Measurements from ENCODE around the gene SEPSECS. TPM values are rescaled to one million over a fixed set of nuclear protein-coding genes. Genes with fewer than 3 reads are reported as not detected.

SEPSECS gene
- total and polyA plus RNA-seq, 2 of the 13 experiments (the other 11 are each of a cell fraction or from before 2014, with no cell fraction given): 9.4 to 14.3 TPM

DNA sequence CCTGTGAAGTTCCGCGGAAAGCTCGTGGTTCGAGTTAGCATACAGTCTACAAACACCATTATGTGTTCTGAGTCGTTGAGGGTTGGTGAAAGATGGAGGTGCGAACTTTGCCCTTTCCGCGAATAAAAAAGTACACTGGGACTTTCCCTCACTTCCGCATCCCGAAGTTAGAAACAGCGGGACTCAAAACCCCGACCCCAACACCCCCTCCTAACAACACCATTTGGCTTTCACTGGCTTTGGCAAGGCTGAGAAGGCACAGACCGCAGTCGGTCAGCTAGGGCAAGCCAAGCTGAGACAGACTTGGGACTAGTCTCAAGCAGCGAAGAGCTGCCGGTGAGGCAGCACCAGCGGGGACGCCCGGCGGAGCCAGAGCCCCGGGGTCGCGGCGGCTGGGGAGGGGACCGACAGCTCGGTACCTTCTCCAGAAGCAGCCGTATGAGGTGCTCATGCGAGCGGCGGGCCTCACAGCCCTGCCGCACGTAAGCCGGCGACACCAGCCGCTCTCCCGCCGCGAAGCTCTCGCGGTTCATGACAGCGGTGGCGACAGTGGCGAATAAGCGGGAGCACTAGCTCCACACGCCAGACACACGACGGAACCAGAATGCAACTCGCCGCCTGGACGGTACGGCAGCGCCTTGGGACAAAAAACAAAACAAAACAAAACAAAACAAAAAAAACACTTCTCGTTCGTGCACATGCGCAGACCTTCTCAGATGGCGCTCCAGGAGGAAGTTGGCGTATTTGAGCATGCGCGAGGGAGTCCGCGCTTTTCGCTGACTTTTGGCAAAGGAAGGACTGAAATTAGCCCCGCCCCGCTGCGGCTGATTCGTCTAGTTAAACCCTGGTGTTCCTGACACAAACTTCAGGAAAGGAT is at the start of gene SEPSECS (continued):
- TF ChIP-seq ZFP36L2 (CRISPR knock-in tag; IDR thresholded peaks at IDR 0.05): no peak
- TF ChIP-seq ZNF550 (CRISPR knock-in tag; IDR thresholded peaks at IDR 0.05; ENCODE audit: borderline replicate concordance): no peak; the same call in 1 of the 2 replicates
- TF ChIP-seq, protein P1, sequence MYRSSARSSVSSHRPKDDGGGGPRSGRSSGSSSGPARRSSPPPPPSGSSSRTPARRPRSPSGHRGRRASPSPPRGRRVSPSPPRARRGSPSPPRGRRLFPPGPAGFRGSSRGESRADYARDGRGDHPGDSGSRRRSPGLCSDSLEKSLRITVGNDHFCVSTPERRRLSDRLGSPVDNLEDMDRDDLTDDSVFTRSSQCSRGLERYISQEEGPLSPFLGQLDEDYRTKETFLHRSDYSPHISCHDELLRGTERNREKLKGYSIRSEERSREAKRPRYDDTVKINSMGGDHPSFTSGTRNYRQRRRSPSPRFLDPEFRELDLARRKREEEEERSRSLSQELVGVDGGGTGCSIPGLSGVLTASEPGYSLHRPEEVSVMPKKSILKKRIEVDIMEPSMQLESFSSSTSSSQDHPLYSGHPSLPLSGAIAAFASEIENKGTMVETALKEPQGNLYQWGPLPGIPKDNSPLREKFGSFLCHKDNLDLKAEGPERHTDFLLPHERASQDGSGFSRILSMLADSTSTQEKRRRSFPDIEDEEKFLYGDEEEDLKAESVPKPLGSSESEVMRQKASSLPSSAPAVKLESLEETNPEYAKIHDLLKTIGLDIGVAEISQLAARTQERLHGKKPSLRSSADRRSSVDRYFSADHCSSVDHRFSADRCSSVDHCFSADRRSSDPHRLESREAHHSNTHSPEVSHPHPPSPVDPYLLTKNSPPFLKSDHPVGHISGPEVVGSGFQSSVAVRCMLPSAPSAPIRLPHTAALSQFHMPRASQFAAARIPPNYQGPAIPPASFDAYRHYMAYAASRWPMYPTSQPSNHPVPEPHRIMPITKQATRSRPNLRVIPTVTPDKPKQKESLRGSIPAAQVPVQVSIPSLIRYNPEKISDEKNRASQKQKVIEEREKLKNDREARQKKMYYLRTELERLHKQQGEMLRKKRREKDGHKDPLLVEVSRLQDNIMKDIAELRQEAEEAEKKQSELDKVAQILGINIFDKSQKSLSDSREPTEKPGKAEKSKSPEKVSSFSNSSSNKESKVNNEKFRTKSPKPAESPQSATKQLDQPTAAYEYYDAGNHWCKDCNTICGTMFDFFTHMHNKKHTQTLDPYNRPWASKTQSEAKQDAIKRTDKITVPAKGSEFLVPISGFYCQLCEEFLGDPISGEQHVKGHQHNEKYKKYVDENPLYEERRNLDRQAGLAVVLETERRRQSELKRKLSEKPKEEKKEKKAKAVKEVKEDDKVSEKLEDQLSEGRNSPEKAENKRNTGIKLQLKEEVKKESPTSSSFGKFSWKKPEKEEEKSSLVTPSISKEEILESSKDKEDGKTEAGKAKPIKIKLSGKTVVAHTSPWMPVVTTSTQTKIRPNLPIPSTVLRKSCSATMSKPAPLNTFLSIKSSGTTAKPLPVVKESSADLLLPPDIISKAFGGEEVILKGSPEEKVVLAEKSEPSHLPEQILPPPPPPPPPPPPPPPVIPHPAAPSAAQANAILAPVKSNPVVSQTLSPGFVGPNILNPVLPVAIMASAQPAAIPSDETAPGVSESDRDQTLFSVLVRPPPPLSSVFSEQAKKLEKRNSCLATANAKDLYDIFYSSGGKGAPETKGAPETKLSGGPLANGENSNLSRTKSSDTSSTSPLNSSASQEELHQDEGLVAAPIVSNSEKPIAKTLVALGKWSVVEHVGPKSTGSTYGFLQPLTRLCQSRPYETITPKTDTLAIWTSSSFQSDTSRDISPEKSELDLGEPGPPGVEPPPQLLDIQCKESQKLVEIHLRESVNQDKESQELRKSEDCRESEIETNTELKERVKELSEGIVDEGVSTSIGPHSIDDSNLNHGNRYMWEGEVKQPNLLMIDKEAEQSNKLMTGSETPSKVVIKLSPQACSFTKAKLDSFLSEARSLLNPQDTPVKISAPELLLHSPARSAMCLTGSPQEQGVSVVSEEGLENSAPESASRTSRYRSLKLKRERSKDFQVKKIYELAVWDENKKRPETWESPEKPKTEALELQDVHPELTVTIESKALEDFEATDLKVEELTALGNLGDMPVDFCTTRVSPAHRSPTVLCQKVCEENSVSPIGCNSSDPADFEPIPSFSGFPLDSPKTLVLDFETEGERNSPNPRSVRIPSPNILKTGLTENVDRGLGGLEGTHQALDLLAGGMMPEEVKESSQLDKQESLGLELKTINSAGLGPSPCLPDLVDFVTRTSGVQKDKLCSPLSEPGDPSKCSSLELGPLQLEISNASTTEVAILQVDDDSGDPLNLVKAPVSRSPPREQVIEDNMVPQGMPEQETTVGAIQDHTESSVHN (CRISPR knock-in tag; IDR thresholded peaks at IDR 0.05): no peak
- TF ChIP-seq ZMAT3 (CRISPR knock-in tag; conservative IDR thresholded peaks at IDR 0.05): no peak; the same call in 1 of the 2 replicates
- TF ChIP-seq TAF15 (IDR thresholded peaks at IDR 0.05; ENCODE audit: low read depth, low read length, poor library complexity, severe bottlenecking): no peak
- peak; percentile 14 for TF ChIP-seq XRCC5 (optimal IDR thresholded peaks at IDR 0.05; ENCODE audit: low read length)
- no peak for TF ChIP-seq RORA (CRISPR knock-in tag; IDR thresholded peaks at IDR 0.05)
- 0 out of 2 replicates have a peak, but pooled peaks have one; percentile 77 for TF ChIP-seq ZNF326 (CRISPR knock-in tag; IDR thresholded peaks at IDR 0.05; ENCODE audit: borderline replicate concordance)
- TF ChIP-seq, protein P2, sequence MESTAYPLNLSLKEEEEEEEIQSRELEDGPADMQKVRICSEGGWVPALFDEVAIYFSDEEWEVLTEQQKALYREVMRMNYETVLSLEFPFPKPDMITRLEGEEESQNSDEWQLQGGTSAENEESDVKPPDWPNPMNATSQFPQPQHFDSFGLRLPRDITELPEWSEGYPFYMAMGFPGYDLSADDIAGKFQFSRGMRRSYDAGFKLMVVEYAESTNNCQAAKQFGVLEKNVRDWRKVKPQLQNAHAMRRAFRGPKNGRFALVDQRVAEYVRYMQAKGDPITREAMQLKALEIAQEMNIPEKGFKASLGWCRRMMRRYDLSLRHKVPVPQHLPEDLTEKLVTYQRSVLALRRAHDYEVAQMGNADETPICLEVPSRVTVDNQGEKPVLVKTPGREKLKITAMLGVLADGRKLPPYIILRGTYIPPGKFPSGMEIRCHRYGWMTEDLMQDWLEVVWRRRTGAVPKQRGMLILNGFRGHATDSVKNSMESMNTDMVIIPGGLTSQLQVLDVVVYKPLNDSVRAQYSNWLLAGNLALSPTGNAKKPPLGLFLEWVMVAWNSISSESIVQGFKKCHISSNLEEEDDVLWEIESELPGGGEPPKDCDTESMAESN (CRISPR knock-in tag; conservative IDR thresholded peaks at IDR 0.05): peak; percentile 88
- TF ChIP-seq, protein P3, sequence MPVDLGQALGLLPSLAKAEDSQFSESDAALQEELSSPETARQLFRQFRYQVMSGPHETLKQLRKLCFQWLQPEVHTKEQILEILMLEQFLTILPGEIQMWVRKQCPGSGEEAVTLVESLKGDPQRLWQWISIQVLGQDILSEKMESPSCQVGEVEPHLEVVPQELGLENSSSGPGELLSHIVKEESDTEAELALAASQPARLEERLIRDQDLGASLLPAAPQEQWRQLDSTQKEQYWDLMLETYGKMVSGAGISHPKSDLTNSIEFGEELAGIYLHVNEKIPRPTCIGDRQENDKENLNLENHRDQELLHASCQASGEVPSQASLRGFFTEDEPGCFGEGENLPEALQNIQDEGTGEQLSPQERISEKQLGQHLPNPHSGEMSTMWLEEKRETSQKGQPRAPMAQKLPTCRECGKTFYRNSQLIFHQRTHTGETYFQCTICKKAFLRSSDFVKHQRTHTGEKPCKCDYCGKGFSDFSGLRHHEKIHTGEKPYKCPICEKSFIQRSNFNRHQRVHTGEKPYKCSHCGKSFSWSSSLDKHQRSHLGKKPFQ (CRISPR knock-in tag; IDR thresholded peaks at IDR 0.05; ENCODE audit: insufficient replicate concordance): peak; percentile 84
- no peak; the same call in 1 of the 2 replicates for TF ChIP-seq KLF9 (CRISPR knock-in tag; IDR thresholded peaks at IDR 0.05; ENCODE audit: low read depth)
- TF ChIP-seq SMAD3 (CRISPR knock-in tag; IDR thresholded peaks at IDR 0.05): no peak
- TF ChIP-seq MEIS2 (CRISPR knock-in tag; IDR thresholded peaks at IDR 0.05): peak; percentile 23; the same call in 1 of the 2 replicates
- TF ChIP-seq ZNF484 (CRISPR knock-in tag; IDR thresholded peaks at IDR 0.05; ENCODE audit: borderline replicate concordance, low read depth): no peak
- TF ChIP-seq, protein P4, sequence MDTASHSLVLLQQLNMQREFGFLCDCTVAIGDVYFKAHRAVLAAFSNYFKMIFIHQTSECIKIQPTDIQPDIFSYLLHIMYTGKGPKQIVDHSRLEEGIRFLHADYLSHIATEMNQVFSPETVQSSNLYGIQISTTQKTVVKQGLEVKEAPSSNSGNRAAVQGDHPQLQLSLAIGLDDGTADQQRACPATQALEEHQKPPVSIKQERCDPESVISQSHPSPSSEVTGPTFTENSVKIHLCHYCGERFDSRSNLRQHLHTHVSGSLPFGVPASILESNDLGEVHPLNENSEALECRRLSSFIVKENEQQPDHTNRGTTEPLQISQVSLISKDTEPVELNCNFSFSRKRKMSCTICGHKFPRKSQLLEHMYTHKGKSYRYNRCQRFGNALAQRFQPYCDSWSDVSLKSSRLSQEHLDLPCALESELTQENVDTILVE (CRISPR knock-in tag; IDR thresholded peaks at IDR 0.05): peak; percentile 61; the same call in 1 of the 2 replicates
